IMR-90 (cell line): ENCODE measurements around the gene HMCN1. TPM values are rescaled to one million over a fixed set of nuclear protein-coding genes. Genes with fewer than 3 reads are reported as not detected.

Source experiments
- ATAC-seq: fragments of 200-7000 bp; cut with Tn5 transposase; 2 replicates; pipeline ENCODE4 v1.9.1; 2020; ENCODE audit warnings: low read depth, mild to moderate bottlenecking, moderate library complexity
- BruUV-seq: library from RNA; stranded (reverse); fragments of 400-500 nt; replicated peaks from 2 replicates; lab custom pipeline; 2021; lab: Mats Ljungman, UMichigan
- CTCF ChIA-PET: fragments of 300-600 bp; formaldehyde crosslinking; extraction: SDS; loops from one replicate; lab custom pipeline; 2021; ENCODE audit warnings: antibody characterized with exemption; lab: Yijun Ruan, JAX
- POLR2A ChIA-PET: fragments of 300-600 bp; sonication (Branson Sonifier 250); formaldehyde crosslinking; loops from one replicate; lab custom pipeline; 2022; ENCODE audit warnings: antibody characterized with exemption; ENCODE audit not compliant: unreplicated experiment; lab: Charles Lee
- DNase-seq: peaks from one replicate; pipeline ENCODE4 v3.0.0; 2013
- H2AFZ ChIP-seq: replicated peaks from 2 replicates; pipeline ENCODE3; 2013; ENCODE audit warnings: low read length, mild to moderate bottlenecking; ENCODE audit not compliant: poor library complexity
- H2AK5ac ChIP-seq: 2 replicates; pipeline ENCODE4 v1.6.1; 2013; ENCODE audit warnings: low read depth, low read length, inconsistent platforms
- H2AK9ac ChIP-seq: replicated peaks from 2 replicates; pipeline ENCODE3; 2013; ENCODE audit warnings: mild to moderate bottlenecking, low read depth, low read length, moderate library complexity; ENCODE audit not compliant: poor library complexity
- H2BK120ac ChIP-seq: 2 replicates; pipeline ENCODE4 v1.6.1; 2013; ENCODE audit warnings: low read depth, low read length, inconsistent platforms
- H2BK15ac ChIP-seq: 3 replicates; pipeline ENCODE4 v1.6.1; 2013; ENCODE audit warnings: low read depth, low read length, inconsistent platforms
- H2BK20ac ChIP-seq: 2 replicates; pipeline ENCODE4 v1.6.1; 2013; ENCODE audit warnings: low read depth, mild to moderate bottlenecking, inconsistent platforms, low read length, moderate library complexity
- H2BK5ac ChIP-seq: 2 replicates; pipeline ENCODE4 v1.6.1; 2013; ENCODE audit warnings: mild to moderate bottlenecking, low read depth, low read length, inconsistent platforms; ENCODE audit not compliant: poor library complexity, severe bottlenecking
- H3K14ac ChIP-seq: replicated peaks from 2 replicates; pipeline ENCODE4 v1.6.1; 2013; ENCODE audit warnings: low read depth, low read length, inconsistent platforms
- H3K18ac ChIP-seq: 2 replicates; pipeline ENCODE4 v1.6.1; 2013; ENCODE audit warnings: low read depth, low read length, control low read depth
- H3K23ac ChIP-seq: 2 replicates; pipeline ENCODE4 v1.6.1; 2013; ENCODE audit warnings: low read depth, low read length, inconsistent platforms
- H3K27ac ChIP-seq: 2 replicates; pipeline ENCODE4 v1.5.1; 2013; ENCODE audit warnings: mild to moderate bottlenecking, control low read depth, low read length; ENCODE audit not compliant: insufficient read depth
- H3K27me3 ChIP-seq: 2 replicates; pipeline ENCODE4 v1.6.1; 2013; ENCODE audit warnings: low read length; ENCODE audit not compliant: control insufficient read depth, insufficient read depth
- H3K36me3 ChIP-seq: 2 replicates; pipeline ENCODE4 v1.6.1; 2013; ENCODE audit warnings: low read length, mixed read lengths; ENCODE audit not compliant: control insufficient read depth, insufficient read depth
- H3K4ac ChIP-seq: 2 replicates; pipeline ENCODE4 v1.6.1; 2013; ENCODE audit warnings: low read depth, low read length, inconsistent platforms
- H3K4me1 ChIP-seq: 2 replicates; pipeline ENCODE4 v1.6.1; 2013; ENCODE audit warnings: low read length, mixed read lengths; ENCODE audit not compliant: control insufficient read depth, insufficient read depth
- H3K4me2 ChIP-seq: 2 replicates; pipeline ENCODE4 v1.6.1; 2013; ENCODE audit warnings: low read depth, mild to moderate bottlenecking, control low read depth, low read length, moderate library complexity
- H3K4me3 ChIP-seq: 2 replicates; pipeline ENCODE4 v1.5.1; 2013; ENCODE audit warnings: low read depth, mild to moderate bottlenecking, control low read depth, low read length, moderate library complexity; ENCODE audit not compliant: insufficient read depth
- H3K56ac ChIP-seq: 2 replicates; pipeline ENCODE4 v1.6.1; 2013; ENCODE audit warnings: low read length, inconsistent platforms; ENCODE audit not compliant: insufficient read depth; ENCODE audit errors: extremely low read depth
- H3K79me1 ChIP-seq, 2 experiments: 2 replicates each; pipeline ENCODE4 v1.6.1; 2013; ENCODE audit warnings: low read length in 2 of 2, inconsistent platforms in 1 of 2, low read depth in 1 of 2
- H3K9ac ChIP-seq: 2 replicates; pipeline ENCODE4 v1.6.1; 2013; ENCODE audit warnings: low read depth, low read length, control low read depth
- H3K9me1 ChIP-seq: 2 replicates; pipeline ENCODE4 v1.6.1; 2013; ENCODE audit warnings: low read length, inconsistent platforms; ENCODE audit not compliant: insufficient read depth
- H3K9me3 ChIP-seq: 2 replicates; pipeline ENCODE4 v1.6.1; 2013; ENCODE audit warnings: low read length; ENCODE audit not compliant: control insufficient read depth, insufficient read depth
- H4K20me1 ChIP-seq: 2 replicates; pipeline ENCODE4 v1.6.1; 2013; ENCODE audit warnings: low read length, inconsistent platforms; ENCODE audit not compliant: insufficient read depth
- H4K5ac ChIP-seq: 2 replicates; pipeline ENCODE4 v1.6.1; 2013; ENCODE audit warnings: mild to moderate bottlenecking, low read depth, low read length, control low read depth
- H4K8ac ChIP-seq, 2 experiments: 2 replicates each; pipeline ENCODE4 v1.6.1; 2013; ENCODE audit warnings: low read depth in 2 of 2, low read length in 2 of 2, control low read depth in 1 of 2, inconsistent platforms in 1 of 2
- H4K91ac ChIP-seq: 2 replicates; pipeline ENCODE4 v1.6.1; 2013; ENCODE audit warnings: low read depth, low read length, inconsistent platforms; ENCODE audit not compliant: insufficient read depth
- CEBPB ChIP-seq: IDR thresholded peaks from 2 replicates; pipeline ENCODE4 v1.6.1; 2012; ENCODE audit warnings: low read depth, low read length, improper control_type of control experiment
- FOS ChIP-seq: fragments of 150-350 bp; IDR thresholded peaks from 2 replicates; pipeline ENCODE4 v1.6.1; 2016; ENCODE audit warnings: low read depth, low read length
- SMC3 ChIP-seq: fragments of 150-350 bp; IDR thresholded peaks from 2 replicates; pipeline ENCODE4 v1.6.1; 2016; ENCODE audit warnings: low read depth, mild to moderate bottlenecking, antibody characterized with exemption, low read length, moderate library complexity
- WGBS, 2 experiments: methylation state at CpG; one replicate each; pipeline versions ENCODE4 v1.1.5 to v1.1.7; 2013; ENCODE audit warnings: missing lambda C conversion rate in 2 of 2; ENCODE audit not compliant: insufficient read length in 1 of 2; ENCODE audit errors: extremely low coverage in 2 of 2; 5-methylcytosine and 5-hydroxymethylcytosine counted together
- dilution Hi-C: fragments of 300-500 bp; cut with HindIII; formaldehyde crosslinking; loops from one replicate; pipeline ENCODE4 v1.14.3; 2018; ENCODE audit warnings: low sequenced_read_pairs; ENCODE audit not compliant: unreplicated experiment
- in situ Hi-C: fragments of 300-500 bp; cut with MboI; formaldehyde crosslinking; loops from 3 replicates; pipeline ENCODE4 v1.14.3; 2019; ENCODE audit warnings: low sequenced_read_pairs, inconsistent platforms, mixed read lengths
- intact Hi-C: fragments of 100-400 bp; cut with micrococcal nuclease; formaldehyde crosslinking; loops from 2 replicates; pipeline ENCODE4 v1.10.0; 2022
- polyA plus RNA-seq, 3 experiments: library from polyadenylated mRNA; depleted of rRNA; stranded (reverse); fragments of >200 nt; gene quantifications; 2 replicates each; pipeline ENCODE4 v1.2.3, GENCODE V29; 2012; ENCODE audit warnings: low replicate concordance in 1 of 3
- total RNA-seq: library from RNA; depleted of rRNA; stranded (reverse); fragments of >200 nt; gene quantifications from 2 replicates; pipeline ENCODE4 v1.2.3, GENCODE V29; 2012

Gene HMCN1
- total and polyA plus RNA-seq, 2 of the 4 experiments (the other 2 are of a cell fraction): 6.1 to 11.7 TPM

- Histone ChIP-seq H3K4me3 (no peak overlapping the region), H3K27me3 (no peaks in the 10 kb centered on the region), H2AFZ (no peak overlapping the region), H3K14ac (0 out of 2 replicates have a peak overlapping the region, but pooled peaks have one; percentile 5), H3K56ac (no peak overlapping the region), H2BK15ac (no peak overlapping the region), H3K4ac (no peak overlapping the region), H2BK120ac (no peak overlapping the region), H4K5ac (no peak overlapping the region), H3K18ac (no peak overlapping the region), H3K27ac (no peak overlapping the region), H3K9me3 (no peaks in the 10 kb centered on the region), H4K8ac (no peak overlapping the region), H2BK5ac (no peak overlapping the region), H3K4me2 (no peak overlapping the region), H4K91ac (no peak overlapping the region), H3K9me1 (no peaks in the 10 kb centered on the region), H4K20me1 (no peaks in the 10 kb centered on the region), H3K4me1 (no peaks in the 10 kb centered on the region), H2BK20ac (no peak overlapping the region), H3K36me3 (no peaks in the 10 kb centered on the region), H3K23ac (no peak overlapping the region), H2AK9ac (no peak overlapping the region), H3K79me1 (no peaks in the 10 kb centered on the region), H2AK5ac (no peak overlapping the region), H3K9ac (no peak overlapping the region)
- WGBS, 2 experiments: no CpG with 5 or more reads among the region's 2 CpGs
- in situ Hi-C loops (loop anchor here (10.0 kb wide), 1 partner anchor 62 kb away; no protein-coding TSS in a partner anchor), intact Hi-C loops (no loop called here), dilution Hi-C loops (no loop called here)
- BruUV-seq: no TSS peak
- CTCF ChIA-PET: no interaction called here
- ATAC-seq (no peak), DNase-seq (peak; percentile 6)
- POLR2A ChIA-PET: no interaction called here
- no peak for TF ChIP-seq FOS
- peak; percentile 25; the same call in 1 of the 2 replicates for TF ChIP-seq CEBPB
- TF ChIP-seq SMC3: no peak
These were observed 268.2 kb downstream of the HMCN1 start for GRCh38 chr1:186002406-186002805.
